ENCODE data around the gene POP4.

- TF ChIP-seq CTCF (IDR thresholded peaks at IDR 0.05) (no peak), POLR2AphosphoS5 (IDR thresholded peaks at IDR 0.05; ENCODE audit: insufficient read depth in 1 of 2, low read depth in 1 of 2) (no peak)
These were observed 44.8 kb downstream of the POP4 start for GRCh38 chr19:29650772-29651387.
